CD4-positive, CD25-positive, alpha-beta regulatory T cell (primary cell): ENCODE measurements around the gene MYADML2. TPM values are rescaled to one million over a fixed set of nuclear protein-coding genes. Genes with fewer than 3 reads are reported as not detected.

Experiments
- ATAC-seq, 2 donors: fragments of 150-1000 bp; cut with Tn5 transposase; one replicate each; pipeline ENCODE4 v1.10.0; 2021; ENCODE audit warnings: low read depth in 2 of 2, moderate number of reproducible peaks in 2 of 2, moderate library complexity in 1 of 2
- DNase-seq, 3 donors: peaks; one replicate each; pipeline versions ENCODE4 v3.0.0 to v3.0.0-alpha.2; 2012 to 2022; ENCODE audit warnings: mixed read lengths in 1 of 3
- H3K27ac ChIP-seq: one replicate; pipeline ENCODE4 v1.7.0; 2013; ENCODE audit warnings: mild to moderate bottlenecking, low read length; ENCODE audit not compliant: insufficient read depth, poor library complexity, severe bottlenecking
- H3K27me3 ChIP-seq: one replicate; pipeline ENCODE4 v1.7.0; 2013; ENCODE audit warnings: low read length; ENCODE audit not compliant: control insufficient read depth, insufficient read depth
- H3K36me3 ChIP-seq: one replicate; pipeline ENCODE4 v1.7.0; 2013; ENCODE audit warnings: mild to moderate bottlenecking, low read length, moderate library complexity; ENCODE audit not compliant: control insufficient read depth, insufficient read depth
- H3K4me1 ChIP-seq: 2 replicates; pipeline ENCODE4 v1.7.0; 2013; ENCODE audit warnings: mild to moderate bottlenecking, low read length; ENCODE audit not compliant: insufficient read depth, control insufficient read depth, poor library complexity, severe bottlenecking
- H3K4me3 ChIP-seq: one replicate; pipeline ENCODE4 v1.7.0; 2013; ENCODE audit warnings: low read depth, mild to moderate bottlenecking, low read length, moderate library complexity
- H3K9me3 ChIP-seq, 2 experiments: 1 replicate in 1 of 2; 2 replicates in 1 of 2; pipeline ENCODE4 v1.7.0; 2013; ENCODE audit warnings: low read length in 2 of 2, mild to moderate bottlenecking in 1 of 2, moderate library complexity in 1 of 2; ENCODE audit not compliant: control insufficient read depth in 2 of 2
- H3K27ac Mint-ChIP-seq, 3 donors: one replicate each; pipeline ENCODE4 v1.8.0; 2020 to 2022; ENCODE audit warnings: mild to moderate bottlenecking in 3 of 3, mixed read lengths in 3 of 3, moderate library complexity in 2 of 3
- H3K27me3 Mint-ChIP-seq: one replicate; pipeline ENCODE4 v1.8.0; 2022; ENCODE audit warnings: mild to moderate bottlenecking, mixed read lengths
- H3K36me3 Mint-ChIP-seq: one replicate; pipeline ENCODE4 v1.8.0; 2020; ENCODE audit warnings: mixed read lengths
- H3K4me1 Mint-ChIP-seq, 4 donors: one replicate each; pipeline ENCODE4 v1.8.0; 2020 to 2022; ENCODE audit warnings: mixed read lengths in 4 of 4, mild to moderate bottlenecking in 1 of 4
- H3K4me3 Mint-ChIP-seq, 4 donors: one replicate each; pipeline ENCODE4 v1.8.0; 2020 to 2022; ENCODE audit warnings: mild to moderate bottlenecking in 4 of 4, mixed read lengths in 4 of 4, moderate library complexity in 3 of 4
- H3K9me3 Mint-ChIP-seq, 7 donors: one replicate each; pipeline ENCODE4 v1.8.0; 2020 to 2022; ENCODE audit warnings: mixed read lengths in 7 of 7, mild to moderate bottlenecking in 3 of 7, moderate library complexity in 2 of 7
- polyA plus RNA-seq, 4 donors: library from polyadenylated mRNA; unstranded; fragments of 300-500 nt; fragmentation: Illumina TruSeq; gene quantifications; one replicate each; pipeline ENCODE4 v1.2.3, GENCODE V29; 2021
- total RNA-seq: library from RNA; stranded (reverse); gene quantifications from one replicate; pipeline ENCODE4 v1.2.3, GENCODE V29; 2022

MYADML2 gene
- total and polyA plus RNA-seq, 5 donors from 2014 or later, result not detected

GRCh38 chr17:81991684-81992305, 44.8 kb upstream of the MYADML2 start:
- H3K36me3 ChIP-seq, result no peaks in the 10 kb centered on the region
- H3K27ac Mint-ChIP-seq, result no peak overlapping the region
- H3K4me1 Mint-ChIP-seq, result peaks cover 0 to 9% (median 2%) of the 10 kb centered on the region in 4 donors
- H3K4me1 ChIP-seq, result no peaks in the 10 kb centered on the region
- no peak overlapping the region for H3K4me3 Mint-ChIP-seq
- no peak overlapping the region for H3K4me3 ChIP-seq
- H3K27ac ChIP-seq, result no peak overlapping the region
- H3K36me3 Mint-ChIP-seq, result no peaks in the 10 kb centered on the region
- H3K9me3 ChIP-seq, result no peaks in the 10 kb centered on the region
- H3K27me3 ChIP-seq, result no peaks in the 10 kb centered on the region
- peaks cover 0 to 1% (median 0%) of the 10 kb centered on the region in 7 donors for H3K9me3 Mint-ChIP-seq
- ATAC-seq (no peak), DNase-seq (no peak)
- H3K27me3 Mint-ChIP-seq, result no peaks in the 10 kb centered on the region

DNA sequence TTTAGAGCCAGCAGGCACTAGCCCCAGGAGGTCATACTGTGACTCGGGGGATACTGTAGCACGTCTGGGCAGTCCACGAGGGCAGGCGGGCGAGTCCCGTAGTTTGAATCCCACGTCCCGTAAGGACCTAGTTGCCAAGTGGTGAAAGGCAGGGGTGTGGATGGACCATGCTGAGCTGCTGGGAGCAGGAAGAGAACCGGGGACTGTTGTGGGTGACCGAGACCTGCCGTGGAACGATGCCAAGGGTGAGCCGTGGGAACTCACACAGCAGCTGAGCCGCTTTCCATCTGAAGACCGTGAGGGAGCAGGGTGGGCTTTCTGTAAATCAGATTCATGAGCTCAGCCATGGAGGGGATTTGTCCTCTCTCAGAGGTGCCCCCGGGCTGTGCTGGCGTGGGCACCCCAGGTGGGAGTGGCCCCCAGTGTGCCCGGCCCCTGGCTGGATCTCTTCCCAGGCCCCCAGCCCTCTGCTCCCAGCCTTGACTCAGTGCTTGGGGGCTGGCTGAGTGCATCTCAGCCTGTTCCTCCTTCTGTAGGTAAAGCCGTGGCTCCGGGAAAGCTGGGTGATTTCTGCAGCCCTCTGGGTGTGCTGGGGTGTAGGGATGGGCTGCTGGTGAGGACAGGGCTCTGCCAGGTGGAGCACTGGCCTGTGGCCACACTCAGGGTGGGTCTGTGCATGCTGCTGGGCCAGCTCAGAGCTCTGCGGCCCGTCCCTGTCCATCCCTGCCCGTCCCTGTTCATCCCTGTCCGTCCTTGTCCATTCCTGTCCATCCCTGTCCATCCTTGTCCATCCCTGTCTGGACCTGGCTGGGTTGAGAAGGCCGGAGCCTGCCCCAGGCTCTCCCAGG, 44.0 kb upstream of the MYADML2 start:
- Mint-ChIP-seq H3K36me3 (no peaks in the 10 kb centered on the region), H3K27ac (no peak overlapping the region), H3K9me3 (peaks cover 0 to 1% (median 0%) of the 10 kb centered on the region in 7 donors), H3K4me3 (no peak overlapping the region), H3K27me3 (no peaks in the 10 kb centered on the region), H3K4me1 (peaks cover 0 to 9% (median 2%) of the 10 kb centered on the region in 4 donors)
- Histone ChIP-seq H3K27me3 (no peaks in the 10 kb centered on the region), H3K36me3 (no peaks in the 10 kb centered on the region), H3K9me3 (no peaks in the 10 kb centered on the region), H3K4me1 (no peaks in the 10 kb centered on the region), H3K4me3 (no peak overlapping the region), H3K27ac (no peak overlapping the region)
- no peak for DNase-seq
- ATAC-seq, result peak in 1 of 2 donors; percentile 9

DNA sequence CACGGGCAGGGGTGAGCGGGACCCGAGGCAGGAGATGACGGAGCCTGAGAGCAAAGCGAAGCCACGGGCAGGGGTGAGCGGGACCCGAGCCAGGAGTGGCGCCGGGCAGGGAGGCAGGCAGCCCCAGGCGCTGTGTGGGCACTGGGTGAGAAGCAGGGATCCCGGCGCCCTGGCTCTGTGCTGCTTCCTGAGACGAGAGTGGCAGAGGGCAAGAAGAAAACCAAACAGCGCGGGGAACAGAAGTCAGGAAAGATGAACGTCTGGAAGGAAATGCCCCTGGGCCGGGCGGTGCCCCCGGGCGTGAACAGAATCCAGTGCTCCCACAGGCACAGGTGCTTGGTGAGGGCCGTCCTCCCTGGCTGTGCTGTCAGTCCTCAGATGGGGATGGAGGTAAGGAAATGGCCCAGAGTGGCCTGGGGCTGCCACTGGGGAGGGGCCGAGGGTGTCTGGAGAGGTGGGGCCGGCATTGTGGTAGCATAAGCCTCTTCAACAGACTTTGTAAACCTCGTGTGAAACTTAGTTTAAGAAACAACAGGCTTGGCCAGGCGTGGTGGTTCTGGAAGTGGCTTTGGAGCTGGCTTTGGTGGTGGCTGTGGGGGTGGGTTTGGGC, 40.2 kb upstream of the MYADML2 start:
- Mint-ChIP-seq H3K27ac (no peak overlapping the region), H3K9me3 (no peaks in the 10 kb centered on the region), H3K27me3 (no peaks in the 10 kb centered on the region), H3K4me3 (no peak overlapping the region), H3K36me3 (peaks cover 10% of the 10 kb centered on the region), H3K4me1 (peaks cover 4 to 21% (median 9%) of the 10 kb centered on the region in 4 donors)
- no peak for ATAC-seq
- Histone ChIP-seq H3K27me3 (no peaks in the 10 kb centered on the region), H3K4me1 (no peaks in the 10 kb centered on the region), H3K27ac (no peak overlapping the region), H3K9me3 (no peaks in the 10 kb centered on the region), H3K36me3 (peaks cover 9% of the 10 kb centered on the region), H3K4me3 (no peak overlapping the region)
- no peak for DNase-seq

- Histone ChIP-seq H3K4me3 (no peak overlapping the region), H3K9me3 (no peaks in the 10 kb centered on the region), H3K36me3 (peaks cover 9% of the 10 kb centered on the region), H3K27ac (no peak overlapping the region), H3K27me3 (no peaks in the 10 kb centered on the region), H3K4me1 (no peaks in the 10 kb centered on the region)
- peaks cover 11% of the 10 kb centered on the region for H3K36me3 Mint-ChIP-seq
- peaks cover 4 to 23% (median 9%) of the 10 kb centered on the region in 4 donors for H3K4me1 Mint-ChIP-seq
- no peak for DNase-seq
- H3K9me3 Mint-ChIP-seq, result no peaks in the 10 kb centered on the region
- ATAC-seq, result no peak
- H3K27me3 Mint-ChIP-seq, result no peaks in the 10 kb centered on the region
- no peak overlapping the region for H3K4me3 Mint-ChIP-seq
- peak overlapping the region in 1 of 3 donors; percentile 75 for H3K27ac Mint-ChIP-seq
Measured at GRCh38 chr17:81986606-81987005, 39.6 kb upstream of the MYADML2 start.

GRCh38 chr17:81984773-81985410, 37.9 kb upstream of the MYADML2 start:
- DNase-seq (no peak), ATAC-seq (no peak)
- H3K4me3 ChIP-seq, result no peak overlapping the region
- peaks cover 9% of the 10 kb centered on the region for H3K4me1 ChIP-seq
- H3K9me3 Mint-ChIP-seq, result no peaks in the 10 kb centered on the region
- no peaks in the 10 kb centered on the region for H3K27me3 ChIP-seq
- H3K27ac Mint-ChIP-seq, result peak overlapping the region in 1 of 3 donors; percentile 58
- H3K4me3 Mint-ChIP-seq, result peak overlapping the region in 1 of 4 donors; percentile 81
- peaks cover 9% of the 10 kb centered on the region for H3K36me3 ChIP-seq
- peaks cover 4 to 31% (median 15%) of the 10 kb centered on the region in 4 donors for H3K4me1 Mint-ChIP-seq
- H3K36me3 Mint-ChIP-seq, result peaks cover 15% of the 10 kb centered on the region
- H3K27me3 Mint-ChIP-seq, result no peaks in the 10 kb centered on the region
- no peak overlapping the region for H3K27ac ChIP-seq
- no peaks in the 10 kb centered on the region for H3K9me3 ChIP-seq

- ATAC-seq (no peak), DNase-seq (peak in 1 of 3 donors; percentile 52)
- Histone ChIP-seq H3K36me3 (peaks cover 9% of the 10 kb centered on the region), H3K27ac (no peak overlapping the region), H3K27me3 (no peaks in the 10 kb centered on the region), H3K4me3 (no peak overlapping the region), H3K9me3 (no peaks in the 10 kb centered on the region), H3K4me1 (peaks cover 11% of the 10 kb centered on the region)
- no peaks in the 10 kb centered on the region for H3K9me3 Mint-ChIP-seq
- no peak overlapping the region for H3K27ac Mint-ChIP-seq
- peaks cover 20% of the 10 kb centered on the region for H3K36me3 Mint-ChIP-seq
- peaks cover 4 to 41% (median 20%) of the 10 kb centered on the region in 4 donors for H3K4me1 Mint-ChIP-seq
- H3K27me3 Mint-ChIP-seq, result no peaks in the 10 kb centered on the region
- no peak overlapping the region for H3K4me3 Mint-ChIP-seq
Measured at GRCh38 chr17:81983639-81984373, 36.8 kb upstream of the MYADML2 start.

DNA sequence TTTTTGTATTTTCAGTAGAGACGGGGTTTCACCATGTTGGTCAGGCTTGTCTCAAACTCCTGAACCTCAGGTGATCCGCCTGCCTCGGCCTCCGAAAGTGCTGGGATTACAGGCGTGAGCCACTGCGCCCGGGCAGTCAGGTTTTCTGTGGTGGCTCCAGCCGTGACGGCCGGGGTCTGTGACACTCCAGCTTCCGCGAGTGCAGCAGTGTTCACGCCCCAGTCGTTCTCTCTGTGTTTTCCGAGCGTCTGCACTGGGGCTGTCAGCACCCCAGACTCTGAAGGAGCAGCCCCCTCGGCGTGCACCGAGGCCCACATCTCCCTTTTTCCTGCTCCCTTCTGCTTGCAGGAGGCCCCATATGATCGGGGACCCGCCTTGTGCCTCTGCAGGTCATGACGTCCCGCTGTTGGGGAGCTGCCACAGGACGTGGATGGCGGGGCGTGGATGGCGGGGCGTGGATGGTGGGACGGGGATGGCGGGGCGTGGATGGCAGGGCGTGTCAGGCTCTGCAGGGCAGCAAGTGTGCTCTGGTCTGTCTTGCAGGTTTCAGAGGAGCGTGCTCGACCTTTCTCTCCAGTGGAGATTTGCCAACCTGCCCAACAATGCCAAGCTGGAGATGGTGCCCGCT, 36.1 kb upstream of the MYADML2 start:
- Histone ChIP-seq H3K4me1 (peaks cover 18% of the 10 kb centered on the region), H3K4me3 (no peak overlapping the region), H3K27me3 (no peaks in the 10 kb centered on the region), H3K9me3 (no peaks in the 10 kb centered on the region), H3K27ac (no peak overlapping the region), H3K36me3 (peaks cover 9% of the 10 kb centered on the region)
- peaks cover 4 to 46% (median 23%) of the 10 kb centered on the region in 4 donors for H3K4me1 Mint-ChIP-seq
- no peak overlapping the region for H3K27ac Mint-ChIP-seq
- no peaks in the 10 kb centered on the region for H3K27me3 Mint-ChIP-seq
- H3K36me3 Mint-ChIP-seq, result peaks cover 20% of the 10 kb centered on the region
- no peaks in the 10 kb centered on the region for H3K9me3 Mint-ChIP-seq
- H3K4me3 Mint-ChIP-seq, result peak overlapping the region in 1 of 4 donors; percentile 9
- ATAC-seq (no peak), DNase-seq (no peak)
